GM04504 (cell line): ENCODE measurements around the gene TBC1D26.
"Not testable (repeated sequence)": the region's sequence is repeated elsewhere in the genome, so short reads cannot be mapped to it uniquely, and the experiment has no call there.

Experiments used
- DNase-seq: peaks from one replicate; pipeline ENCODE4 v3.0.0-alpha.2; 2012; ENCODE audit warnings: low read depth

TBC1D26 gene

GRCh38 chr17:15731900-15732299, at the start of gene TBC1D26:
Gene TBC1D26, plus strand, starts transcription at chr17:15732283. Its CDS starts 3,066 bp downstream, at chr17:15735349.
- not testable (repeated sequence) for DNase-seq

GRCh38 chr17:15683135-15683534, 48.9 kb upstream of the TBC1D26 start:
- DNase-seq = not testable (repeated sequence)

- DNase-seq = peak; percentile 19
Observed at GRCh38 chr17:15683824-15684478, 48.1 kb upstream of the TBC1D26 start, which contains the start of gene TRIM16. Gene TRIM16, minus strand, starts transcription at chr17:15684311. Its CDS starts 32,702 bp downstream, at chr17:15651609.

GRCh38 chr17:15687494-15687893, 44.6 kb upstream of the TBC1D26 start:
- not testable (repeated sequence) for DNase-seq

GRCh38 chr17:15698967-15699366, 33.1 kb upstream of the TBC1D26 start:
- not testable (repeated sequence) for DNase-seq

GRCh38 chr17:15699413-15699924, 32.6 kb upstream of the TBC1D26 start, which contains the start of gene ZNF286A:
Gene ZNF286A, plus strand, starts transcription at chr17:15699752. Its CDS starts 578 bp downstream, at chr17:15700330.
- peak; percentile 99 for DNase-seq

- DNase-seq = not testable (repeated sequence)
Observed at GRCh38 chr17:15699937-15700336, 32.1 kb upstream of the TBC1D26 start.

- DNase-seq = not testable (repeated sequence)
Observed at GRCh38 chr17:15704239-15704638, 27.8 kb upstream of the TBC1D26 start.

- DNase-seq = not testable (repeated sequence)
Observed at GRCh38 chr17:15704813-15705212, 27.3 kb upstream of the TBC1D26 start.

- not testable (repeated sequence) for DNase-seq
Observed at GRCh38 chr17:15708879-15709278, 23.2 kb upstream of the TBC1D26 start.

- not testable (repeated sequence) for DNase-seq
Observed at GRCh38 chr17:15716601-15717563, 15.2 kb upstream of the TBC1D26 start.

- not testable (repeated sequence) for DNase-seq
Observed at GRCh38 chr17:15730535-15730934, 1.5 kb upstream of the TBC1D26 start.

GRCh38 chr17:15733174-15733789, 1.2 kb downstream of the TBC1D26 start:
- not testable (repeated sequence) for DNase-seq

GRCh38 chr17:15736578-15736977, 4.5 kb downstream of the TBC1D26 start:
- DNase-seq = not testable (repeated sequence)

GRCh38 chr17:15738066-15738465, 6.0 kb downstream of the TBC1D26 start:
- no peak for DNase-seq

GRCh38 chr17:15739259-15739658, 7.2 kb downstream of the TBC1D26 start:
- DNase-seq = not testable (repeated sequence)

GRCh38 chr17:15740041-15740440, 8.0 kb downstream of the TBC1D26 start:
- not testable (repeated sequence) for DNase-seq

- DNase-seq = no peak
Observed at GRCh38 chr17:15740570-15741120, 8.6 kb downstream of the TBC1D26 start.

GRCh38 chr17:15741624-15742023, 9.5 kb downstream of the TBC1D26 start:
- DNase-seq = no peak

GRCh38 chr17:15742051-15742795, 10.1 kb downstream of the TBC1D26 start:
- DNase-seq = no peak

- DNase-seq = no peak
Observed at GRCh38 chr17:15742921-15743320, 10.8 kb downstream of the TBC1D26 start.
